NCI-H345 (cell line): ENCODE measurements around the gene RNF144B.

ENCODE experiments used
- DNase-seq: peaks from one replicate; lab custom pipeline; 2025; lab: John Stamatoyannopoulos, UW

RNF144B gene

DNA sequence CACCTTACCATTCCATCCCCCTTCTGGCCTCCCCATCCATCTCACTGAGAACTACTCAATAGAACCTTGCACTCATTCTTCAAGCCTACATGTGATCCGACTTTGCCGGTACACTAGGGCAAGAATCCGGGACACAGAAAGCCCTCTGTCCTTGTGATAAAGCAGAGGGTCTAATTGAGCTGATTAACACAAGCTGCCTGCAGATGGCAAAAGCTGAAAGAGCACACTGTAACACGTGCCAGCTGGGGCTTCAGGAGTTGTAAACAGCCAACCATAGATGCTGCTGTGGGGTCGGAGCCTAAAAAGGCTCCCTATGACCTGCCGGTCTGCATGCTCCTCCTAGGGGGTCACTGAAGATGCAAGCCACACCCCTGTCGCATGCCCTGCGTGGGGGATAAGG lies 124.1 kb downstream of the RNF144B start:
- no peak for DNase-seq

GRCh38 chr6:18513253-18513798 lies 126.2 kb downstream of the RNF144B start:
- DNase-seq, result no peak

DNA sequence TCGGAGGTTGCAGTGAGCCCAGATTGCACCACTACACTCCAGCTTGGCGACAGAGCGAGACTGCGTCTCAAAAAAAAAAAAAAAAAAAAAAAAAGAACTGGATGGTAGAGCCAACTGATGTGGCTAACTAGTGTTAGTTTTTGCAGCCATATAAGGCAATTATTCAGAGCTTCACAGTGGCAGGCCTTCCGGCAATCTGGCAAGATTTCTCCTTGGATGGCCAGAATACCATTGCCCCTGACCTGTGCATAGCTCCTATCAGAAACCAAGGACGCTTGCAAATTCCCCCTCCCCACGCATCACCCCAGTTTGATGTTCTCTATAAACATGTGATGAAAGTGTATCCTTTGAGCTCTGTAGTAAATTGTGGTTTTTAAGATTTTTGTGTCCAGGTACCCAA lies 127.0 kb downstream of the RNF144B start:
- no peak for DNase-seq

GRCh38 chr6:18515767-18516166 lies 128.6 kb downstream of the RNF144B start:
- no peak for DNase-seq
